GM12878 (cell line): Measurements from ENCODE around the gene ELMO3.

ENCODE experiments used
- CBX5 ChIP-seq: sonication (generic); IDR thresholded peaks from 2 replicates; pipeline ENCODE4 v1.6.1; 2016; ENCODE audit warnings: low read depth, moderate library complexity, mild to moderate bottlenecking, inconsistent platforms
- CTCF ChIP-seq, 3 experiments: IDR thresholded peaks in 2 of 3; conservative IDR thresholded peaks in 1 of 3; 2 replicates each; pipeline ENCODE4 v1.5.1; 2011; ENCODE audit warnings: low read depth in 3 of 3, low read length in 3 of 3, mild to moderate bottlenecking in 3 of 3, control low read depth in 2 of 3, moderate library complexity in 2 of 3, inconsistent platforms in 1 of 3, mixed read lengths in 1 of 3; ENCODE audit not compliant: control insufficient read depth in 2 of 3, insufficient read depth in 1 of 3; ENCODE audit errors: extremely low read depth in 1 of 3
- E2F4 ChIP-seq: IDR thresholded peaks from 2 replicates; pipeline ENCODE4 v1.6.1; 2012; ENCODE audit warnings: low read depth, low read length, improper control_type of control experiment
- EZH2 ChIP-seq: IDR thresholded peaks from 2 replicates; pipeline ENCODE4 v1.6.1; 2012; ENCODE audit warnings: low read depth, mild to moderate bottlenecking, control low read depth, inconsistent platforms, low read length, borderline replicate concordance; ENCODE audit not compliant: control insufficient read depth
- NBN ChIP-seq: fragments of 450-650 bp; IDR thresholded peaks from 2 replicates; pipeline ENCODE4 v1.6.1; 2016
- POLR2A ChIP-seq: IDR thresholded peaks from 2 replicates; pipeline ENCODE4 v1.6.1; 2011; ENCODE audit warnings: low read depth, mild to moderate bottlenecking, low read length
- POLR2AphosphoS2 ChIP-seq: IDR thresholded peaks from 2 replicates; pipeline ENCODE4 v1.6.1; 2011; ENCODE audit warnings: low read depth, mild to moderate bottlenecking, low read length, improper control_type of control experiment, moderate library complexity
- POLR2AphosphoS5 ChIP-seq: IDR thresholded peaks from 2 replicates; pipeline ENCODE4 v1.6.1; 2011; ENCODE audit warnings: mild to moderate bottlenecking, low read length, inconsistent platforms
- RAD21 ChIP-seq: IDR thresholded peaks from 2 replicates; pipeline ENCODE4 v1.6.1; 2011; ENCODE audit warnings: mild to moderate bottlenecking, low read depth, low read length, moderate library complexity; ENCODE audit not compliant: insufficient read depth
- REST ChIP-seq: IDR thresholded peaks from 2 replicates; pipeline ENCODE4 v1.6.1; 2012; ENCODE audit warnings: mild to moderate bottlenecking, low read depth, low read length
- SIN3A ChIP-seq: IDR thresholded peaks from 2 replicates; pipeline ENCODE4 v1.6.1; 2012; ENCODE audit warnings: low read depth, low read length, improper control_type of control experiment
- SP1 ChIP-seq: IDR thresholded peaks from one replicate; pipeline ENCODE4 v1.6.1; 2011; ENCODE audit warnings: low read depth, low read length
- SUZ12 ChIP-seq: fragments of 200-600 bp; sonication (generic); IDR thresholded peaks from one replicate; pipeline ENCODE4 v1.6.1; 2018; ENCODE audit warnings: antibody characterized with exemption, mild to moderate bottlenecking; ENCODE audit not compliant: unreplicated experiment

GRCh38 chr16:67181346-67181745 is 17.6 kb upstream of the ELMO3 start:
- TF ChIP-seq CTCF (IDR thresholded peaks at IDR 0.05 in 2 of 3, conservative IDR thresholded peaks at IDR 0.05 in 1 of 3; ENCODE audit: control insufficient read depth in 2 of 3, extremely low read depth in 1 of 3, insufficient read depth in 1 of 3, low read depth in 3 of 3, low read length in 3 of 3) (no peak), SIN3A (no peak), RAD21 (no peak), REST (no peak), POLR2AphosphoS5 (no peak), SP1 (no peak), NBN (no peak), POLR2A (no peak), SUZ12 (no peak), E2F4 (no peak), EZH2 (no peak), POLR2AphosphoS2 (no peak), CBX5 (no peak)
